ENCODE results near the gene SMIM1.
A peak's percentile ranks its signal among the peaks of the same experiment; 100 is the strongest.
"Not testable (repeated sequence)": the region's sequence is repeated elsewhere in the genome, so short reads cannot be mapped to it uniquely, and the experiment has no call there.

SMIM1 gene

GRCh38 chr1:3736708-3737107 lies 35.8 kb upstream of the SMIM1 start:
- DNase-seq (ENCODE audit: low read depth, low spot score) = no peak

- DNase-seq (ENCODE audit: low read depth, low spot score) = no peak
These were observed 33.6 kb upstream of the SMIM1 start for GRCh38 chr1:3738943-3739342.

DNA sequence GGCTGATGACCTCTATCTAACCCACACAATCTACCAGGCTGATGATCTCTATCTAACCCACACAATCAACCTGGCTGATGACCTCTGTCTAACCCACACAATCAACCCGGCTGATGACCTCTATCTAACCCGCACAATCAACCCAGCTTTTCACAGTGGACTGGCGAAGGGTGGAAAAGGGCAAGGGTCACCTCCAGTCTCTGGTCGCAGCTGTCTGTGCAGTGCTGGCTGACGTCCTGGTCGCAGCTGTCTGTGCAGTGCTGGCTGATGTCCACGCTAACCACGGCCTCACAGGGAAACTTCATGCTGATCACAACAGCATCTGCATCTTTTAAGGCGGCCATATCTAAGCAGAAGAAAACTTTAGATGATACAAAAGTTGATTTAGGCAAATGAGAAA lies 32.5 kb upstream of the SMIM1 start:
- DNase-seq (ENCODE audit: low read depth, low spot score) = no peak

GRCh38 chr1:3740752-3741151 lies 31.8 kb upstream of the SMIM1 start:
- DNase-seq (ENCODE audit: low read depth, low spot score) = no peak

DNA sequence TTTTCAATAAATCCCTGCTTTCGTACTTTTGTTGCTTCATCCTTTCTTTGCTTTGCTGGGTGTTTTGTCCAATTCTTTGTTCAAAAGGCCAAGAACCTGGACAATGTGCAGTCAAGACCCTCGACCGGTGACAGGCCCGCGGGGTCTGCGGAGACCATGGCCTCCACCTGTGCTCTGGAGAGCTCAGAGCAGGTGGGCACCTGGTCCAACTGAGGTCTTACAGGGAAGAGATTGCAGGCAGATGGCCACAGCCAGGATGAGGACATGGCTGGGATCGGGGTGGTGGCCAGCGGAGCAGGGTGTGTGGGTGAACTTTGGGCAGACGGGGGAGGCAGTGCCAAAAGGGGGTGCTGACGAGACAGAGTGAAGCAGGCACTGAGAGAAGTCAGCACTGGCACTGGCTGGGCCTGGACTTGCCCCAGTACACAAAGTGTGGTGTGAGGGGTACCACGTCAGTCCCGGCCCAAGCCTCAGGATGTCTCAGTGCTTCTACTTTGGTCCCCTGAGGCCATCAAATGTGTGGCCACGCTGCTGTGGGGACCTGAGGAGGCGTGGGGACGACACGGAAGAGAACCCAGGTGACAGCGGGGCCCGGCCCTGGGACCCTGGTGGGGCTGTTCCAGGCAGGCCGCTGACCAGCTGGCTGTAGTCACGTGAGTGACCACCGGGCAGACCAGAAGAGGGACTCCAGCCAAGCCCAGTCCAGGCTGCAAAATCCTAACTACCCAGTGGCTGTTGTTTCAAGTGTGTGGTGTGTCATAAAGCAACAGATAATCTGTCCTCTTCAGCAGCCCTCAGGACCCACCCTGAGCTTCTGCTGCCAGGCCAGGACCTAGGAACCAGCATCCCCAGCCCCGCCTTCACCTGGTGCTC lies 30.7 kb upstream of the SMIM1 start:
- no peak for DNase-seq (ENCODE audit: low read depth, low spot score)

GRCh38 chr1:3742439-3743298 lies 29.9 kb upstream of the SMIM1 start:
- no peak for DNase-seq (ENCODE audit: low read depth, low spot score)

DNA sequence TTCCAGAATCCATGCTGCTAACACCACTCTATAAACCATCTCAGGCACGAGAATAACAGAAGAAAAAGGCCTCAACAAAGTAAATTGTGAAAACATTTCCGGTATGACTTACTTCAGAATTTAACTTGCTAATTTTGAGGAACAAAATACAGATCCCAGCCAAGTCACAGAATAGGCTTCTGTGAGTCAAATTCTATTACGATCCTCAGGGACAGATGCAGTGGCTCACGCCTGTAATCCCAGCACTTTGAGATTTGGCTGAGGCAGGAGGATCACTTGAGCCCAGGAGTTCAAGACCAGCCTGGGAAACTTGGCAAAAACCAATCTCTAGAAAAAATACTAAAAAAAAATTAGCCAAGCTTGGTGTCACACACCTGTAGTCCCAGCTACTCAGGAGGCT lies 29.1 kb upstream of the SMIM1 start:
- DNase-seq (ENCODE audit: low read depth, low spot score) = no peak

DNA sequence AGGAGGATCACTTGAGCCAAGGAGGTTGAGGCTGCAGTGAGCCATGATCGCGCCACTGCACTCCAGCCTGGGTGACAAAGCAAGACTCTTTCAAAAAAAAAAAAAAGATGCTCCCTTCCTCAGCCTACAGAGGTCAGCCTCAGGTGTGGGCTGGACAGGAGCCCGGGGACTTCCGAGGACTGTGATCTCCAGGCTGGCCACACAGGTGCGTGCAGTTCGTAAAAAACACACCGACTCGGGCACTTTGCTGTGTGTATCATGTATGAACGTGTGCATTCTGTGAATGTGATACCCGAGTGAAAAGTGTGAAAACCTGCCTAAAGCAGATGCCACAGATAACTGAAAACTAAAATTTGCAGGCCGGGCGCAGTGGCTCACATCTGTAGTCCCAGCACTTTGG lies 28.7 kb upstream of the SMIM1 start:
- no peak for DNase-seq (ENCODE audit: low read depth, low spot score)

GRCh38 chr1:3744646-3745045 lies 27.9 kb upstream of the SMIM1 start:
- no peak for DNase-seq (ENCODE audit: low read depth, low spot score)

- no peak for DNase-seq (ENCODE audit: low read depth, low spot score)
These were observed 27.5 kb upstream of the SMIM1 start for GRCh38 chr1:3745071-3745470.

- DNase-seq (ENCODE audit: low read depth, low spot score) = no peak
These were observed 26.8 kb upstream of the SMIM1 start for GRCh38 chr1:3745590-3746381.

DNA sequence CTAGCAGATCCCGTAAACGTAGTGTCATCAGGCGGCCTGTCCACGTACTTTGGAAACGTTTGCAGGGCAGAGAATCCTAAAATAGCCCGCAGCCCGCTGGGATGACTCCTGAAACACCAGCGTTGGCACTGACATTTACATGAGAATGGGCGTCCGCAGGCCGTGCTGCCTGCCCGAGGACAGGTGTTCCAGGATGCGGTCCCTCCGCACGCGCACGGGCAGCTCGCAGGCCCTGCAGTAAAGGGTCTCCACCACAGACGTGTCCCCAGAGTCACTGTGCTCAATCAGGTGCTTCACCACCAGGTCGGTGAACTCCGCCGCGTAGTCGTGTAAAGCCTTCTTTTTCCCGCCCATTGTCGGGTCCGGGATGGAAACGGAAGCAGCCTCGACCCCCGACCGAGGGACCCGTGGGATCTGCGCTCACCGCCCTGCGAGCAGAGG lies 26.1 kb upstream of the SMIM1 start:
- DNase-seq (ENCODE audit: low read depth, low spot score) = no peak

DNA sequence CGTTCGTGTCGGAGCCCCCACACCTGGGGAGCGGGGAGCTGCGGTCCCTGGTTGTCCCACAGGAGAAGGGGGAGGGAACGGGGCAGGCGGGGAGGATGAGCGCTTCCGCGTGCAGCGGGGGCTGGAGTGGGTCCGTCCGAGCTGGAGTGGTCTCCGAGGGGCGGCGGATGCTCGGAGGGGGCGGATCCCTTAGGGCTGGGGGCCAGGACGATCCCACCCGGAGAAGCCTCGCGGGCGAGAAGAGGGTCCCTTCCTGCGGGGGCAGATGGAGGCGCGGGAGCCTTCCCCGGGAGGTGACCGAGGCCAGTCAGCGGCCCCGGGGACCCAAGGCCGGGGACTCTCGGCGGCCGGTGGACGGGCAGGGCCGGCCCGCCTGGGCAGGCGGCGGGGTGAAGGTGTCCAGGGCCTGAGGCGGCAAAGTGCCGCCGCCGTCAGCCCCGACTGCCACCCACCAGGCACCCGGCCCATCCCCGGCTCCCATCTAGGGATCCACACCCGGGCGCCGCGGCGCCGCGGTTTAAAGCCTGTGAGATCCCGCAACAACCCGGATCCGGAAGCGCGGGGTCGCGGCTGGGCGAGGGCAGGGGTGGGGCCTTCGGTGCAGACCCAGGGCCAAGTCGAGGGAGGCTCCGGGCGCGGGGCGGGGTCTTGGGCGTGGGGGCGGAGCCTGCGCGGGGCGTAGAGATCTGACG lies 25.6 kb upstream of the SMIM1 start:
- DNase-seq (ENCODE audit: low read depth, low spot score) = peak; percentile 50

- no peak for DNase-seq (ENCODE audit: low read depth, low spot score)
These were observed 25.1 kb upstream of the SMIM1 start for GRCh38 chr1:3747522-3747848.

- DNase-seq (ENCODE audit: low read depth, low spot score) = no peak
These were observed 24.6 kb upstream of the SMIM1 start for GRCh38 chr1:3747903-3748302.

GRCh38 chr1:3748316-3748900 lies 24.1 kb upstream of the SMIM1 start:
- not testable (repeated sequence) for DNase-seq (ENCODE audit: low read depth, low spot score)

DNA sequence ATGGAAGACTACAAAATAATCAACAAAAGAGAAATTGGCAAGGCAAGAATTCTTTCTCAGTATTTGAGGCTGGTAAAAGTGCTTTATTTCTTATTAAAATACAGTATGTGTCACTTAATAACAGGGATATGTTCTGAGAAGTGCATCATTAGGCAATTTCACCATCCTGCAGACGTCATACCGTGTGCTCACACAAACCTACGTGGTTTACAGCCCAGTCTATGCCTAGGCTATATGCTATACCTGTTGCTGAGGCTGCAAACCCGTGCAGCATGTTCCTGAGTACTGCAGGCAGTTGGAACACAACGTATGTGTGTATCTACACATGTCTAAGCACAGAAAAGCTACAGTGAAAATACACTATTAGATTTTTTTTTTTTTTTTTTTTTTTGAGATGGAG lies 23.0 kb upstream of the SMIM1 start:
- no peak for DNase-seq (ENCODE audit: low read depth, low spot score)

GRCh38 chr1:3750741-3751140 lies 21.8 kb upstream of the SMIM1 start:
- no peak for DNase-seq (ENCODE audit: low read depth, low spot score)

DNA sequence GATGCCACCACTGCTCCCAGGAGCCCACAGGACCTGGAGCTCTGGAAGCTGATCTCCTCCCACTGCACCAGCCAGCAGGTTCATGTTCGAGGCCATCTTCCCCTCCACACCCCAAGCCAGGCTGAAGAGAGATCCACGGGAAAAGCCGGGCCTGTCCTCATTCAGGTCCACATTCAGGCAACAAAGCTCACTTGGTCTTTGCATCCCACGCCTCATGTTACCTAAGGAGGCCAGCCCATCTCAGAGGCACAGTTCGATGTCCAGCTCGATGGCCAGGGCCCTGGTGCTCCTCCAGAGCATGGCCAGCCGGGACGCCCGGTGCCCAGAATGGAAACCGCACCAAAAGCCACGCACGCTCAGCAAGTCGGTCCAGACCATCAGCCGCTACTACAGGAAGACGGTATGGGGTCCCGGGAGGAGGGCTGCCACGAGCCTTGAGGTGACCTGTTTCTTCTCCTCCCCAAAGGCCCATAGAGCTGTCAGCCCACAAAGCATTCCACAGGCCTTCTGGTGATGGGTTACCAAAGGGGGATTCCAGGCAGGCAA lies 20.1 kb upstream of the SMIM1 start, which contains the start of gene CCDC27:
Gene CCDC27, plus strand, starts transcription at position 51 of the 546 bp plus-strand sequence. Its CDS starts 32 bp downstream, at position 83.
- DNase-seq (ENCODE audit: low read depth, low spot score) = no peak

DNA sequence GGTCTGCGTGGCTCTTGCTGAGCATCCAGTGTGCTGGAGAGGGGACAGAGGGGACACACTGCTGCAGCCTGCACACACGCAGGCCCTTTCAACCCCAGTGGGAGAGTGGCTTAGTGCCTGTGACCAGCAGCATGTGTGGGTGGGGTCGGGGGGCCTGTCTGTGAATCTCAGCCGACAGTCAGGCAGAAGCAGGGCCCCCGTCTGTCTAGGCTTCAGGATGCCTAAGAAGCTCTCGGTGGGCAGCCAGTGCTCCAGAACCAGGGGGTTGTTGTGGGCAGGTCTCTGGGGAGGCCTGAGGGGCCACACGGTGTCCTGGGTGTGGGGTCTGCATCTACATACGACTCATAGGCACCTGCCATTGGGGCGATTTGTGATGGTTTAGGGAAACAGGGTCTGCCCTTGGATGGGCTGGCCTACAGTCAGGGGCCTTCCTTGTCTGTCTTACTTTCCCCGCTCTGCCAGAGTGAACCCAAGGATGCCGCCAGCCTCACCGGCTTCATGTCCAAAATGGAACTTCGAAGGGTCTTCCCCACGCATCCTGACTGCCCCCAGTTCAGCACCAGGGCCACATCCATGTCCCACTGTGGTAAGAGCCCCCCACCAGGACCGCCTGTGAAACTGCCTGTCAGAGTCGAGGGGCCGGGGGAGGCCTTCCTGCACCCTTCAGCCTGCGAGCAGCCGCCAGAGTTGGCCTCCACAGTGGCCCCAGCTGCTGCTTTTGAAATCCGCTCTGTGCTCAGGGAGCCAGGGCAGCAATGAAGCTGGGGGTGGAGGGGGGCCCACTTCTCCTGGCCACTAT lies 18.7 kb upstream of the SMIM1 start:
- DNase-seq (ENCODE audit: low read depth, low spot score) = no peak

Measured in iPS DF 19.7 (cell line).